Skin of body (tissue), 2 donors: ENCODE results near the gene SUN2. TPM values are rescaled to one million over a fixed set of nuclear protein-coding genes. Genes with fewer than 3 reads are reported as not detected.

Source experiments
- DNase-seq: peaks from one replicate; lab custom pipeline; 2025; lab: John Stamatoyannopoulos, UW
- total RNA-seq: library from RNA; depleted of rRNA; stranded (reverse); fragments of >200 nt; gene quantifications from one replicate; pipeline ENCODE4 v1.2.3, GENCODE V29; 2014

Gene SUN2
- total RNA-seq, 1 donor from 2014 or later = 50.6 TPM

- no peak for DNase-seq
These were observed 39.0 kb downstream of the SUN2 start for GRCh38 chr22:38716826-38717225.

GRCh38 chr22:38716271-38716670 lies 39.5 kb downstream of the SUN2 start:
- no peak for DNase-seq

- DNase-seq = no peak
These were observed 39.9 kb downstream of the SUN2 start for GRCh38 chr22:38715852-38716251.

DNA sequence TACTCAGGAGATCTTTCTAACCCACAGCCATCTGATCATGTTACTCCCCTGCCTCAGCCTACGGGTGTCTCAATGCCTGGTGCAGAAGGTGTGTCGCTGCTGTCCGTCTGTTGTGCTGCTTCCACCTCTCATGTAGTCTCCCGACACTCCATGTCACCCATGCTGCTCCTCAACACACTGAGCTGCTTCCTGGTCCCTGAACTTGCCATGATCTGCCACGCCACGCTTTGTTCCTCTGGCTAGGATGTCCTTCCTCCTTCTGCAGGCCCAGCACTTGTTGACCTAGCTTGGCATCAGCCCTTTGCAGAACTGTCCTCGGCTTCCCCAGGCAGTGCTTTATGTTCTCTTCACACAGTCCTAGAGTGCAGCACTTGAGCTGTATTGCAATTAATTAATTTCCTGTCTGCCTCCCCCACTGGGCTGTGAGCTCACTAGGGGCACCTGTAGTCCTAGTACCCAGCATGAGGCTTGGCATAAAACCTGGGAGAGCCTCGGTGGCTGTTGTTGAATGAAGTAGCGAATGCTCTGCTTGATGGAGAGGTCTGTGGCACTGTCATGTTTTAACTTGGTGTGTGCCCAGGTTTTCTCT lies 40.5 kb downstream of the SUN2 start:
- DNase-seq = no peak

GRCh38 chr22:38713921-38714320 lies 41.9 kb downstream of the SUN2 start:
- DNase-seq = no peak

GRCh38 chr22:38712486-38713207 lies 43.2 kb downstream of the SUN2 start:
- no peak for DNase-seq

- no peak for DNase-seq
These were observed 44.9 kb downstream of the SUN2 start for GRCh38 chr22:38710866-38711265.

GRCh38 chr22:38710351-38710750 lies 45.4 kb downstream of the SUN2 start:
- no peak for DNase-seq

DNA sequence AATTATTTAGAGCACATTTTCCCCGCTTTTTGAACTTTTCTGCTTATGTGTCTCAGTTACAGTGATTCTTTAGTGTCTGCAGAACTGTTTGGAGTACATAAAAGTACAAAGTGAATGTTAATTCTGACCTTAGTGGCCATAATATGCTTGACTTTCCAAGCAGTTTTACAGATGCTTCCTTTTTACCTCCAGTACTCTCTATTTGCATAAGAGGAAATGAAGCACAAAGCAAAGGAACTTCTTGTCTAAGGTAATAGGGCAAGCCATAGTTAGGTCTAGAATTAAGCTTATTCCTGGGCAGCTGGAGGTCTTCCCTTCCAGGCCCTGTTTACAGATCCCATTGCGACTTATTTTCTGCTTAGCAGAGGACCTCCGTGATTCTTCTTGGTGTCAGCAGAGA lies 46.5 kb downstream of the SUN2 start:
- DNase-seq = no peak

- DNase-seq = no peak
These were observed 47.8 kb downstream of the SUN2 start for GRCh38 chr22:38707984-38708383.

DNA sequence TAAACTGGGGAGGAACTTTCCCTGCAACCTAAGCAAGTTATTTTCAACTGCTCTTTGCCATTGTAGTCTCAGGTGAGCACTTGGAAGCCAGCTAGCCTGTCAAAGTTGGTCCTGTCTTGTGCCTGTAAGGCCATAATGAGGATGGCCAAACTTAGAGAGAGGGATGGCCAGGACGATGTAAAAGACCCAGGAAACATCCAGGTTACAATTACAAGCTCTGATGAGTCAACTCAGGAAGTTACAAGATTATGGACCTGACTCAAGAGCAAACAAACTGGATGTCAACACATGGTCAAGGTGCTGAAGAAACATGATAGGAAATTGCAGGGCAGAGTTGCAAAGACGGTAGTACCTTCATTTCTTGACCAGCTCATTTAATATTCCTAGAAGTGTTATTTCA lies 48.5 kb downstream of the SUN2 start:
- DNase-seq = no peak

DNA sequence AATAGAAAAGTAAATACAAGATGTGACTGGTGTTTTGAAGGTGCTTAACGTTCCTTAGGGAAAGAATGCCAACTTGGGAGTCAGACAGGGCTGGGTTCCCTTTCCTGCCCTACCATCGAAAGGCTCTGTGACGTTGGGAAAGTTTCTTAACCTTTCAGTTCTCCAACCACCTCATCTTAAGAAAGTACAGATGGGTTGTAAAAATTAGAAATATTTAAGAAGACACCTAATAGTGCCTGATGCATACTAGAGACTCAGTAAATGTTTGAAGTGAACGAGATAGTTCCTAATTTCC lies 49.0 kb downstream of the SUN2 start:
- DNase-seq = no peak

DNA sequence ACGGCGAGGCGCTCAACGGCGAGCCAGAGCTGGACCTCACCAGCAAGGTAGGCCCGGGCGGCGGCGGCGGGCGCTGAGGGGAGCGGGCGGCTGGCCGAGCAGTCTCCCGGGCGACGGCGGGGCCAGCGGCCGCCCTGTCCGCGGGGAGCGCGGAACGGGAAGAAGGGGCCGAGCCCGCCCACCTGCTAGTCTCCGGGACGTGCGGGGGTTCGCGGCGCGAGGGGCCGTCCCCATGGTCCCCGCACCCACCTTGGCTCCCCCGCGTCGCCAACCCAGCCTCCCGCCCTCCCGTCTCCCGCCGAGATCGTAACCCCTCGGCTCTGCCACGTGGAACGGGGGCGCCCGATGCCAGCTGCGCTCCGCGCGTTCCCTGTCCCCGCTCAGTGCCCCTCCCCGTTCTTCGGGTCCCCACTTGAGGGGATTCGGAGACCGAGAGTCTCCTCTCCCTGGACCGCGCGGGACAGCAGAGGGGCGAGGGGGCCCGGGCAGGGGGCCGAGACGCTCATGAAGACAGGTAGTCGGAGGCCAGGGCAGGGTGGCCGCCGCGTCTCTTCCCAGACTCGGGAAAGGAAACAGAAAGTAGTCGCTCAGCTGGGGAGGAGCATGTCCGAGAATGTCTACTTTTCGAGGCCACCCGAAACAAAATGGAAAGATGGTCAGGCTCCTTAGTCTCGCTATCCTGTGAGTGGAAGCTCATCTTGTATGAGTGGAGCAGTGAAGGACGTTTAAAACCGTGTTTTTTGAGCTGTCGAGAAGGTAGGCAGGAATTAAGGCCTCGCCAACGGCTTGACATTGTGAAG lies 49.5 kb downstream of the SUN2 start:
- no peak for DNase-seq

DNA sequence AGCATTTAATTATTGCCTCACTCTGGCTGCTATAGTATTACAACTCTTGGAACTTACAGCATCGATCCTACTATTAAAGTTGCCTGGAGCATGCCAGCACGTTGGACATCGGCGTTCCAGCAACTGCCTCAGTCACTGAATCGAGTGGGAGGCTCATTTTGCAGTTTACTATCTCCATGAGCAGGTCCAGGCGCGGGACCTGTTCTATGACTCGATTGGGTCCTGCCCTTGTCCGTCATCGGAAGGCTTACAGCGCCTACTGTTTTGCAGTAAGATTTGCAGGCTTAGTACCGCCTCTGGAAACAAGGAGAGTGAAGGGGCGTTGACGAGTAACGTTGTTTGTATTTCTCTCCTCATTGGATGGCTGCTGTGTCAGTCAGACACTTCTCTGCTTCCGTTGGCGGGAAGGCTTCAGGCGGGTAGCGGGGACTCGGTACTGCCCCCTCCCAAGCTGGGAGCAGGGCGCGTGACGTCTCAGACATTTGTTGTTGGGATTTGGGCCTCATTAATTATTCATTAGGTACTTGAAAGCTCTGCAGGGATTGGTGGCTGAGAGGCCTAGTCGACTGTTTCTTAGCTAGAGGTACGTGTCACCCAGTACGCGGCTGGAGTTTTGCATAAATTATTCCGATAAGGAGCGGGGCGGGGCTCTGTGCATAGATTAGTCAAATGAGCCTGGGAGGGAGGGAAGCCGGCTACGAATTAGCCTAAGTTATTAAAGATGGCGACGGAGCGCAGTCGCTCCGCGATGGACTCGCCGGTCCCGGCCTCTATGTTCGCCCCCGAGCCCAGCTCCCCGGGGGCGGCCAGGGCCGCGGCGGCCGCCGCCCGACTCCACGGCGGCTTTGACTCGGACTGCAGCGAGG lies 50.3 kb downstream of the SUN2 start, which contains the start of gene GTPBP1:
Gene GTPBP1, plus strand, starts transcription at position 710 of the 866 bp plus-strand sequence. Its CDS starts 12 bp downstream, at position 722.
- DNase-seq = peak; percentile 100

GRCh38 chr22:38704654-38705234 lies 51.1 kb downstream of the SUN2 start:
- DNase-seq = no peak

DNA sequence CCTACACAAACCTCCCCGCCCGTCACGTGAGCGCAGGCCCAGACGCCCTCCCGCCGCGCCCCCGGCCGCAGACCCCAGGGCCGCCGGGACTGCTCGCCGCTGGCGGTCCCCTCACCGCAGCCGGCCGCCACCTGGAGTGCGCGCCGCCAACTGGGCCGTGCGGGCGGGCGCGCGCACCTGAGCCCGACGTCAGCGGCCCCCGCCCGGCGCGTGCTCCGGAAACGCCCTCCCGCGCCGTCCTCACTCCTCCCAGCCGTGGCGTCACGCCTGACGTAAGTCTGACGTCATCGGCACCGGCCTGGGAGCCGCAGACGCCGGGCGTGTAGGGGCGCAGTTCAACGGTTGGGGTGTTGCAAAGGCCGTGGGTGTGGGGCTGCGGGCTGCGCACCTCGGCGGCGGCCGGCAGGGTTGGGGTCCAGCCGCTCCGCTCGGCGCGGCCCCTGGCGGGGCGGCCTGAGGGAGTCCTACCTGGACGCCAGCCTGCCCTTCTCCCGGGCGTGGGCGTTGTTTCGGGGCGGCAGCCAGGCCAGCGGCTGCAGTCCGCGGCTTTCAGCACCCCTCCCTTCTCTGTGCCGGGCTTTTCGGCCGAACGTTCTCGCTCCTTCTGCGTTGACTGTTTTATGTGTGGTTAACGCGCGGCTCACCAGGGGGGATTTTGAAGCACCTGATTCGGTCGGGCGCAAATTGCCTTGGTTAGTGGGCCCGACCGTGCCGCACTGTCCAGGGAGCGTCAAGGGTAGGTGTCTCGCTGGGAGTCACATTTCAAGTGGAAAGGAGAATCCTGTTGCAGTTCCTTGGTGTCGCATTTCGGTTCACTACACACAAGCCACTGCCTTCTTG lies 54.8 kb downstream of the SUN2 start, which contains the start of gene JOSD1:
Gene JOSD1, minus strand, starts transcription at position 155 of the 840 bp plus-strand sequence. CDS start 956 bp downstream, outside the sequence.
- DNase-seq = peak; percentile 90

GRCh38 chr22:38700270-38700788 lies 55.5 kb downstream of the SUN2 start:
- DNase-seq = peak; percentile 46

DNA sequence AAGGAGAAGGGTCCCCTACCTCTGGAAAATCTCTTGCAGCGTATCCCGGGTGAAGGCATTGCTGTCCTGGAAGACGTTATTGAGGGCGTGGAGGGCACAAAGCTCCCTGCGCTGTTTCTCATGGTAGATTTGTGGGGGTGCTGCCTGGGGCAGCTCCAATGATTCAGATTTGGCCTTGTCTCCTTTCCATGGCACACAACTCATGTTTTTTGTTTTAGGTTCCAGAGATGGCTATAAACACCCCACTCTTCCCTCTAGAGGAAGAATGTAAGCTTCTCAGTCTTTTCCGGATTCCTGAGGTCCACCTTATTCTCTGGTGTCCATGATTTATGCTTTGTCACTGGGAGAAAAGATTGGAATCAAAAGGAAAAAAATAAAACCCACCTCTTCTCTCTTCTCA lies 56.0 kb downstream of the SUN2 start:
- peak; percentile 36 for DNase-seq

GRCh38 chr22:38699143-38699542 lies 56.7 kb downstream of the SUN2 start:
- no peak for DNase-seq
